Prostate gland (tissue), 2 donors: ENCODE measurements around the gene TBCK. TPM values are rescaled to one million over a fixed set of nuclear protein-coding genes. Genes with fewer than 3 reads are reported as not detected.

Experiments used
- DNase-seq: peaks from one replicate; pipeline ENCODE4 v3.0.0-alpha.2; 2019; ENCODE audit warnings: low spot score
- H3K27ac ChIP-seq, 2 donors: fragments of 200-600 bp; sonication (generic); 2 replicates each; pipeline ENCODE4 v1.5.1; 2017 to 2019
- H3K27me3 ChIP-seq: fragments of 200-600 bp; sonication (generic); replicated peaks from 2 replicates; pipeline ENCODE4 v1.5.1; 2019; ENCODE audit not compliant: insufficient read depth
- H3K36me3 ChIP-seq, 2 donors: fragments of 200-600 bp; sonication (generic); 1 replicate in 1 of 2; 2 replicates in 1 of 2; pipeline versions ENCODE4 v1.5.1 to v1.8.1; 2017 to 2019
- H3K4me1 ChIP-seq: fragments of 200-600 bp; sonication (generic); replicated peaks from 2 replicates; pipeline ENCODE4 v1.5.1; 2019
- H3K4me3 ChIP-seq, 2 donors: fragments of 200-600 bp; sonication (generic); 2 replicates each; pipeline ENCODE4 v1.5.1; 2017 to 2019
- H3K9me3 ChIP-seq: fragments of 200-600 bp; sonication (generic); 2 replicates; pipeline ENCODE4 v1.5.1; 2017
- POLR2A ChIP-seq: fragments of 450-650 bp; IDR thresholded peaks from one replicate; pipeline ENCODE4 v1.6.1; 2016; ENCODE audit warnings: antibody characterized with exemption, mild to moderate bottlenecking
- POLR2AphosphoS5 ChIP-seq: sonication (generic); formaldehyde crosslinking; IDR thresholded peaks from one replicate; pipeline ENCODE4 v1.6.1; 2017; ENCODE audit warnings: antibody characterized with exemption
- whole genome bisulfite sequencing: methylation state at CpG from one replicate; pipeline ENCODE4 v1.1.5; 2018; 5-methylcytosine and 5-hydroxymethylcytosine counted together
- intact Hi-C: fragments of 100-400 bp; cut with DNase I; formaldehyde crosslinking; loops from one replicate; pipeline ENCODE4 v1.14.2; 2022
- total RNA-seq, 2 donors: library from RNA; depleted of rRNA; stranded (reverse); fragments of >200 nt; gene quantifications; one replicate each; pipeline ENCODE4 v1.1.0, GENCODE V29; 2016
- TF ChIP-seq, protein P1 (sequence below), 4 experiments: fragments of 200-600 bp in 2 of 4; fragments of 450-650 bp in 2 of 4; sonication (generic) in 2 of 4; IDR thresholded peaks; 1 replicate in 3 of 4; 2 replicates in 1 of 4; pipeline ENCODE4 v1.5.1; 2016 to 2019; ENCODE audit warnings: antibody characterized with exemption in 4 of 4, mild to moderate bottlenecking in 2 of 4, moderate library complexity in 2 of 4

Gene TBCK
- total RNA-seq, 2 donors from 2014 or later, result 29.8 to 32.3 TPM

DNA sequence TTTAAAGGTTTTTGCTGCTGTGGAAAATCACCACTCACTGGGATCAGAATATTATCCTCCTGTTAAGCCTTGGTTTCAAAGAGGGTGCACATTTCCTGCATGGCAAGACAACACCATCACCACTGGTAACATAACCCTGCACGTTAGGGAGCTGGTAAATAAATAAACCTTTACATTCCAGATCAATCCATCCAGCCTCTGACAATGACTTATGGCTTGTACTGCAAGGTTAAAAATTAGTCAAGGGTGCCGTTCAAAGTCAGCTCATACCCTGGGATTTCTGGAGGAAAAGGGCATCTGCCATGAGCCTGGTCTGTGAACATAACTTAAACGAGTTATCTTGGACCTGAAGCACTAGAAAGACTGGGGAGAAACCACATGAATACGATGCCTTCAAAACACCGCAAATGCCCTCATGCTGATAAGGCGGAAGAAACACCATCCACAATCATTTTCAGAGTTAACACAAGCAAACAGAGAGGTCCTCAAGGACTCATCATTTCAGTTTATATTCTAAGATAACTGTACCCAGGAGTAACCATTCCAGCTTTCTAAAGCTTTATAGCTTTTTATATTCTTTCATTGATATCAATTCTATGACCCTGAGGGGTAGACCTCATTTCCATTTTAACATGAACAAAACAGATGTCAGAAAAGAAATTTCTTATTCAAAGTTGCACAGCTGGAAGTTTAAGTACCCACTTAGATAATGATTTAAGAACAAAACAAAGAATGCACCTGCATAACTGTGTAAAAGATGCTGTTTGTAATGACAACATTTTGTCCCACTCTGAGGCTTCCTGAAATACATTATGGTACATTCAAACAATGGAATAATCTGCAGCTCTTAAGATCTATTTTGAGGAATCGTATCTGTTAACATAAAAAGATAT is 317.6 kb downstream of the TBCK start:
- Histone ChIP-seq H3K27me3 (no peaks in the 10 kb centered on the region), H3K4me1 (no peaks in the 10 kb centered on the region), H3K27ac (no peak overlapping the region), H3K36me3 (no peaks in the 10 kb centered on the region), H3K9me3 (no peaks in the 10 kb centered on the region), H3K4me3 (no peak overlapping the region)
- intact Hi-C loops, result no loop called here
- TF ChIP-seq POLR2AphosphoS5 (no peak), POLR2A (no peak)
- TF ChIP-seq, protein P1, sequence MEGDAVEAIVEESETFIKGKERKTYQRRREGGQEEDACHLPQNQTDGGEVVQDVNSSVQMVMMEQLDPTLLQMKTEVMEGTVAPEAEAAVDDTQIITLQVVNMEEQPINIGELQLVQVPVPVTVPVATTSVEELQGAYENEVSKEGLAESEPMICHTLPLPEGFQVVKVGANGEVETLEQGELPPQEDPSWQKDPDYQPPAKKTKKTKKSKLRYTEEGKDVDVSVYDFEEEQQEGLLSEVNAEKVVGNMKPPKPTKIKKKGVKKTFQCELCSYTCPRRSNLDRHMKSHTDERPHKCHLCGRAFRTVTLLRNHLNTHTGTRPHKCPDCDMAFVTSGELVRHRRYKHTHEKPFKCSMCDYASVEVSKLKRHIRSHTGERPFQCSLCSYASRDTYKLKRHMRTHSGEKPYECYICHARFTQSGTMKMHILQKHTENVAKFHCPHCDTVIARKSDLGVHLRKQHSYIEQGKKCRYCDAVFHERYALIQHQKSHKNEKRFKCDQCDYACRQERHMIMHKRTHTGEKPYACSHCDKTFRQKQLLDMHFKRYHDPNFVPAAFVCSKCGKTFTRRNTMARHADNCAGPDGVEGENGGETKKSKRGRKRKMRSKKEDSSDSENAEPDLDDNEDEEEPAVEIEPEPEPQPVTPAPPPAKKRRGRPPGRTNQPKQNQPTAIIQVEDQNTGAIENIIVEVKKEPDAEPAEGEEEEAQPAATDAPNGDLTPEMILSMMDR (IDR thresholded peaks at IDR 0.05), result no peak
- DNase-seq, result no peak
- WGBS, result 68% methylated on average over 7 of the region's 7 CpGs

DNA sequence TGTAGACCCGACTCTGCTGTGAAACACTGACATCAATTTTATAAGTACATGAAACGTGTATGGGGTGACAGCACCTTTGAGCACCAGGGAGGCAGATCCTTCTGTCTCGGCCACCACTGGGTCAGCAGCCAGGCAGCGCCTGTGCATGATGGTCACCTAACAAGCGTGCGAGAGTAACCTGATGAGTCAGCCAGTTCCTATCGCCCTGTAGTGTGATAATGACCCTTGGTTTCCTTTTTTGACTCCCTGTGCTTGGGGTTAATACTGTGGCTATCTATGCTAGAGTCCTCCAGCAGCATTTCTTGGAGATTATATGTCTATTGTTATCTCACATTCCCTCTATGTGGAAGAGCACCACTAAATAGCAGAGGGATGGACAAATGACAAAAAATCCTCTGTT is 319.2 kb downstream of the TBCK start:
- Histone ChIP-seq H3K27me3 (no peaks in the 10 kb centered on the region), H3K36me3 (no peaks in the 10 kb centered on the region), H3K4me3 (no peak overlapping the region), H3K27ac (no peak overlapping the region), H3K4me1 (no peaks in the 10 kb centered on the region), H3K9me3 (no peaks in the 10 kb centered on the region)
- intact Hi-C loops, result no loop called here
- TF ChIP-seq, protein P1 (IDR thresholded peaks at IDR 0.05), result no peak
- TF ChIP-seq POLR2A, result no peak
- TF ChIP-seq POLR2AphosphoS5, result no peak
- DNase-seq, result no peak
- WGBS, result 86% methylated on average over 7 of the region's 7 CpGs

DNA sequence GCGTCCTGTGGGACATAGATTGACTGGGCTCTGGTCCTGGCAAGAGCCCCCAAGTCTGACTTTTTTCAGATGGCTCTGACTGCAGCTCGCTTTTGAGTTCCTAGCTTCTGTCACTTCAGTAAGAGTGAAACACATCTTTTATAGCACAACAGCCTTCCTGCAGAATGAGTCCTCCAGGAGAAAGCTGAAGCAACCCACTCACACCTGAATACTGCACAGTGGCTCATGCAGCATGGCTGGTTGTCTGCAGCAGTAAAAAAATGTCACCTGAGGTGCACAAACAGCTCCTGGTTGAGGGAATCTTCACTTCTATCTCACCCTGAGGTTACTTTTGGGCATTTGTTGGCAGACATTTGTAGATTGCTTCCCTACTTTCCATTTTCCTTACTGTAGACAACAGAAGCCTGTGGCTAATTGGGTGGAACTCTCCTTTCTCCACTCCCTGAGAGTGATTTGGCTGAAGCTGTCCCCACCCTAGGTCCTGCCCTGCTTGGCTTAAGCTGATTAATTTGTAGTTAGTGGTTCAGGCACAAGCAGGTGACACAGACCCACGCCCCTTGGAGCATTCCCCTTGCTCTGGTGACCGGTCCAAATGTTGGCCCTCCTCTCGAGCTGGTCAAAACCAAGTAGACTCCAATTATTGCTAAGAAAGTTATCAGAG is 321.0 kb downstream of the TBCK start:
- TF ChIP-seq, protein P1 (IDR thresholded peaks at IDR 0.05), result no peak
- TF ChIP-seq POLR2A (no peak), POLR2AphosphoS5 (no peak)
- intact Hi-C loops, result no loop called here
- no peak overlapping the region for H3K4me3 ChIP-seq
- DNase-seq, result no peak
- no peaks in the 10 kb centered on the region for H3K4me1 ChIP-seq
- H3K36me3 ChIP-seq, result no peaks in the 10 kb centered on the region
- 85% methylated on average over 5 of the region's 5 CpGs for WGBS
- H3K27me3 ChIP-seq, result no peaks in the 10 kb centered on the region
- H3K27ac ChIP-seq, result no peak overlapping the region
- H3K9me3 ChIP-seq, result no peaks in the 10 kb centered on the region

DNA sequence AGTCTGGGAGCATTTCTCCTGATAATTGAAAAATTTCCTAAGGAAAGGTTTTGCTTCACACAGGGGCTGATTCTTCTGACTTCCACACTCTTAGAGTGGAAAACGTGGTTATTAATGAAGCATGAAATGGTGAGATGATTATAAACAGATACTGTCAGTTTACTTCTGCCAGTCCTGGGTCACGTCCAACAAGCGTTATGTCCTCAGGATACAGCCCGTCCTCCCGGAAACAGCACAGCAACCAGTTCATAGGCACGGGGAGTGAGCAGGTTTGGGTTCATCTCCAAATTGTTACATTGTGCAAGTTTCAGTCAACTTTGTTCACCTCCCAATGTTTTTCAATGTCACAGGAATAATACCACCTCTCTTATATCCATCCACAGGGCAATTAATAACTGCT is 321.9 kb downstream of the TBCK start:
- H3K4me3 ChIP-seq, result no peak overlapping the region
- intact Hi-C loops, result no loop called here
- no peaks in the 10 kb centered on the region for H3K4me1 ChIP-seq
- 17% methylated on average over 6 of the region's 6 CpGs for WGBS
- no peaks in the 10 kb centered on the region for H3K27me3 ChIP-seq
- TF ChIP-seq POLR2AphosphoS5 (peak; percentile 52), POLR2A (no peak)
- TF ChIP-seq, protein P1 (IDR thresholded peaks at IDR 0.05), result no peak
- no peaks in the 10 kb centered on the region for H3K9me3 ChIP-seq
- peak; percentile 61 for DNase-seq
- no peak overlapping the region for H3K27ac ChIP-seq
- H3K36me3 ChIP-seq, result no peaks in the 10 kb centered on the region
